ENCODE measurements around the gene TK1. TPM values are rescaled to one million over a fixed set of nuclear protein-coding genes. Genes with fewer than 3 reads are reported as not detected.

TK1 gene
- polyA plus RNA-seq, 4 donors: 6.9 to 60.6 (median 14.4) TPM

GRCh38 chr17:78159575-78160158 lies 27.2 kb downstream of the TK1 start:
- Histone ChIP-seq H3K36me3 (ENCODE audit: control insufficient read depth in 3 of 3, insufficient read depth in 2 of 3, low read depth in 1 of 3, low read length in 3 of 3) (peaks cover 0 to 42% (median 0%) of the 10 kb centered on the region in 3 donors), H3K27ac (ENCODE audit: low read depth in 1 of 3, low read length in 2 of 3) (peak overlapping the region in 2 of 3 donors; percentile 54 to 68), H3K4me1 (ENCODE audit: control insufficient read depth in 3 of 3, insufficient read depth in 2 of 3, low read depth in 1 of 3, low read length in 2 of 3) (peaks cover 0 to 39% (median 0%) of the 10 kb centered on the region in 3 donors), H3K27me3 (ENCODE audit: control insufficient read depth in 3 of 3, insufficient read depth in 3 of 3, low read length in 3 of 3) (no peaks in the 10 kb centered on the region), H3K4me3 (ENCODE audit: low read depth in 1 of 3, low read length in 3 of 3) (no peak overlapping the region), H3K9me3 (ENCODE audit: control insufficient read depth in 2 of 2, insufficient read depth in 1 of 2, low read depth in 1 of 2, low read length in 1 of 2) (no peaks in the 10 kb centered on the region)
- 15 to 45% (median 28%) methylated on average over 10 of the region's 10 CpGs for WGBS, 3 donors
- no peak for FAIRE-seq
- peak; percentile 78 to 85 for DNase-seq

- 69 to 77% (median 75%) methylated on average over 11 of the region's 11 CpGs for WGBS, 3 donors
- Histone ChIP-seq H3K4me1 (ENCODE audit: control insufficient read depth in 3 of 3, insufficient read depth in 2 of 3, low read depth in 1 of 3, low read length in 2 of 3) (peaks cover 0 to 34% (median 0%) of the 10 kb centered on the region in 3 donors), H3K27me3 (ENCODE audit: control insufficient read depth in 3 of 3, insufficient read depth in 3 of 3, low read length in 3 of 3) (no peaks in the 10 kb centered on the region), H3K36me3 (ENCODE audit: control insufficient read depth in 3 of 3, insufficient read depth in 2 of 3, low read depth in 1 of 3, low read length in 3 of 3) (peaks cover 0 to 19% (median 0%) of the 10 kb centered on the region in 3 donors), H3K27ac (ENCODE audit: low read depth in 1 of 3, low read length in 2 of 3) (peak overlapping the region in 2 of 3 donors; percentile 34 to 39), H3K9me3 (ENCODE audit: control insufficient read depth in 2 of 2, insufficient read depth in 1 of 2, low read depth in 1 of 2, low read length in 1 of 2) (no peaks in the 10 kb centered on the region), H3K4me3 (ENCODE audit: low read depth in 1 of 3, low read length in 3 of 3) (no peak overlapping the region)
- no peak for FAIRE-seq
- no peak for DNase-seq
Measured at GRCh38 chr17:78154903-78155811, 31.7 kb downstream of the TK1 start.

- FAIRE-seq: no peak
- Histone ChIP-seq H3K9me3 (ENCODE audit: control insufficient read depth in 2 of 2, insufficient read depth in 1 of 2, low read depth in 1 of 2, low read length in 1 of 2) (no peaks in the 10 kb centered on the region), H3K27ac (ENCODE audit: low read depth in 1 of 3, low read length in 2 of 3) (peak overlapping the region in 2 of 3 donors; percentile 72 to 75), H3K27me3 (ENCODE audit: control insufficient read depth in 3 of 3, insufficient read depth in 3 of 3, low read length in 3 of 3) (no peaks in the 10 kb centered on the region), H3K36me3 (ENCODE audit: control insufficient read depth in 3 of 3, insufficient read depth in 2 of 3, low read depth in 1 of 3, low read length in 3 of 3) (peaks cover 0 to 6% (median 0%) of the 10 kb centered on the region in 3 donors), H3K4me1 (ENCODE audit: control insufficient read depth in 3 of 3, insufficient read depth in 2 of 3, low read depth in 1 of 3, low read length in 2 of 3) (peaks cover 0 to 43% (median 5%) of the 10 kb centered on the region in 3 donors), H3K4me3 (ENCODE audit: low read depth in 1 of 3, low read length in 3 of 3) (no peak overlapping the region)
- DNase-seq: peak; percentile 81 to 83
- WGBS, 3 donors: 12 to 51% (median 29%) methylated on average over 7 of the region's 7 CpGs
Measured at GRCh38 chr17:78151514-78152008, 35.3 kb downstream of the TK1 start.

- no peak for FAIRE-seq
Measured at GRCh38 chr17:78148286-78149016, 38.4 kb downstream of the TK1 start.

GRCh38 chr17:78147315-78147998 lies 39.4 kb downstream of the TK1 start:
- FAIRE-seq (no peak), DNase-seq (no peak)
- peak overlapping the region in 1 of 3 donors; percentile 15 for H3K4me3 ChIP-seq (ENCODE audit: low read depth in 1 of 3, low read length in 3 of 3)
- H3K4me1 ChIP-seq (ENCODE audit: control insufficient read depth in 3 of 3, insufficient read depth in 2 of 3, low read depth in 1 of 3, low read length in 2 of 3): peaks cover 0 to 79% (median 12%) of the 10 kb centered on the region in 3 donors
- WGBS, 3 donors: 32 to 59% (median 39%) methylated on average over 8 of the region's 8 CpGs
- H3K27me3 ChIP-seq (ENCODE audit: control insufficient read depth in 3 of 3, insufficient read depth in 3 of 3, low read length in 3 of 3): no peaks in the 10 kb centered on the region
- H3K9me3 ChIP-seq (ENCODE audit: control insufficient read depth in 2 of 2, insufficient read depth in 1 of 2, low read depth in 1 of 2, low read length in 1 of 2): no peaks in the 10 kb centered on the region
- peak overlapping the region in 2 of 3 donors; percentile 57 to 78 for H3K27ac ChIP-seq (ENCODE audit: low read depth in 1 of 3, low read length in 2 of 3)
- peaks cover 0 to 2% (median 0%) of the 10 kb centered on the region in 3 donors for H3K36me3 ChIP-seq (ENCODE audit: control insufficient read depth in 3 of 3, insufficient read depth in 2 of 3, low read depth in 1 of 3, low read length in 3 of 3)

More at GRCh38 chr17:78148286-78149016, 38.4 kb downstream of the TK1 start:
- peaks cover 0 to 2% (median 0%) of the 10 kb centered on the region in 3 donors for H3K36me3 ChIP-seq (ENCODE audit: control insufficient read depth in 3 of 3, insufficient read depth in 2 of 3, low read depth in 1 of 3, low read length in 3 of 3)
- 32 to 57% (median 47%) methylated on average over 14 of the region's 14 CpGs for WGBS, 3 donors
- H3K4me3 ChIP-seq (ENCODE audit: low read depth in 1 of 3, low read length in 3 of 3): no peak overlapping the region
- H3K4me1 ChIP-seq (ENCODE audit: control insufficient read depth in 3 of 3, insufficient read depth in 2 of 3, low read depth in 1 of 3, low read length in 2 of 3): peaks cover 0 to 74% (median 12%) of the 10 kb centered on the region in 3 donors
- H3K27me3 ChIP-seq (ENCODE audit: control insufficient read depth in 3 of 3, insufficient read depth in 3 of 3, low read length in 3 of 3): no peaks in the 10 kb centered on the region
- H3K9me3 ChIP-seq (ENCODE audit: control insufficient read depth in 2 of 2, insufficient read depth in 1 of 2, low read depth in 1 of 2, low read length in 1 of 2): no peaks in the 10 kb centered on the region
- peak overlapping the region in 1 of 3 donors; percentile 78 for H3K27ac ChIP-seq (ENCODE audit: low read depth in 1 of 3, low read length in 2 of 3)
- no peak for DNase-seq

- peaks cover 0 to 2% (median 1%) of the 10 kb centered on the region in 3 donors for H3K36me3 ChIP-seq (ENCODE audit: control insufficient read depth in 3 of 3, insufficient read depth in 2 of 3, low read depth in 1 of 3, low read length in 3 of 3)
- no peak for DNase-seq
- peak overlapping the region in 1 of 3 donors; percentile 78 for H3K27ac ChIP-seq (ENCODE audit: low read depth in 1 of 3, low read length in 2 of 3)
- H3K9me3 ChIP-seq (ENCODE audit: control insufficient read depth in 2 of 2, insufficient read depth in 1 of 2, low read depth in 1 of 2, low read length in 1 of 2): no peaks in the 10 kb centered on the region
- H3K4me1 ChIP-seq (ENCODE audit: control insufficient read depth in 3 of 3, insufficient read depth in 2 of 3, low read depth in 1 of 3, low read length in 2 of 3): peaks cover 0 to 84% (median 12%) of the 10 kb centered on the region in 3 donors
- 79 to 85% (median 85%) methylated on average over 6 of the region's 6 CpGs for WGBS, 3 donors
- H3K4me3 ChIP-seq (ENCODE audit: low read depth in 1 of 3, low read length in 3 of 3): peak overlapping the region in 1 of 3 donors; percentile 15
- no peaks in the 10 kb centered on the region for H3K27me3 ChIP-seq (ENCODE audit: control insufficient read depth in 3 of 3, insufficient read depth in 3 of 3, low read length in 3 of 3)
- FAIRE-seq: no peak
Measured at GRCh38 chr17:78146881-78147280, 40.0 kb downstream of the TK1 start.

- Histone ChIP-seq H3K9me3 (ENCODE audit: control insufficient read depth in 2 of 2, insufficient read depth in 1 of 2, low read depth in 1 of 2, low read length in 1 of 2) (no peaks in the 10 kb centered on the region), H3K27me3 (ENCODE audit: control insufficient read depth in 3 of 3, insufficient read depth in 3 of 3, low read length in 3 of 3) (no peaks in the 10 kb centered on the region), H3K36me3 (ENCODE audit: control insufficient read depth in 3 of 3, insufficient read depth in 2 of 3, low read depth in 1 of 3, low read length in 3 of 3) (peaks cover 0 to 4% (median 2%) of the 10 kb centered on the region in 3 donors), H3K4me3 (ENCODE audit: low read depth in 1 of 3, low read length in 3 of 3) (peak overlapping the region in 1 of 3 donors; percentile 15), H3K4me1 (ENCODE audit: control insufficient read depth in 3 of 3, insufficient read depth in 2 of 3, low read depth in 1 of 3, low read length in 2 of 3) (peaks cover 0 to 84% (median 12%) of the 10 kb centered on the region in 3 donors), H3K27ac (ENCODE audit: low read depth in 1 of 3, low read length in 2 of 3) (peak overlapping the region in 1 of 3 donors; percentile 78)
- FAIRE-seq (no peak), DNase-seq (no peak)
- 93 to 96% (median 94%) methylated on average over 7 of the region's 7 CpGs for WGBS, 3 donors
Measured at GRCh38 chr17:78146471-78146869, 40.4 kb downstream of the TK1 start.
